Fibroblast of lung (primary cell): ENCODE data around the gene BHLHA9. TPM values are rescaled to one million over a fixed set of nuclear protein-coding genes. Genes with fewer than 3 reads are reported as not detected.

Experiments
- DNase-seq, 2 donors: peaks; one replicate each; pipeline versions ENCODE4 v3.0.0 to v3.0.0-alpha.2; 2010; ENCODE audit warnings: low read depth in 2 of 2
- H2AFZ ChIP-seq: 2 replicates; pipeline ENCODE4 v1.5.1; 2012; ENCODE audit warnings: low read length, control low read depth, inconsistent platforms
- H3K27ac ChIP-seq: 2 replicates; pipeline ENCODE4 v1.5.1; 2011; ENCODE audit warnings: low read length, control low read depth; ENCODE audit not compliant: insufficient read depth
- H3K27me3 ChIP-seq: 2 replicates; pipeline ENCODE4 v1.5.1; 2011; ENCODE audit warnings: mild to moderate bottlenecking, low read length; ENCODE audit not compliant: control insufficient read depth, insufficient read depth
- H3K36me3 ChIP-seq: 2 replicates; pipeline ENCODE4 v1.5.1; 2011; ENCODE audit warnings: low read length; ENCODE audit not compliant: control insufficient read depth, insufficient read depth
- H3K4me1 ChIP-seq: 2 replicates; pipeline ENCODE4 v1.5.1; 2011; ENCODE audit warnings: low read length; ENCODE audit not compliant: control insufficient read depth, insufficient read depth; ENCODE audit errors: extremely low read depth
- H3K4me2 ChIP-seq: 2 replicates; pipeline ENCODE4 v1.5.1; 2011; ENCODE audit warnings: low read length, control low read depth; ENCODE audit not compliant: insufficient read depth; ENCODE audit errors: extremely low read depth
- H3K4me3 ChIP-seq, 4 experiments: fragments of 200-600 bp in 1 of 4; sonication (generic) in 1 of 4; replicated peaks in 1 of 4; 2 replicates each; pipeline ENCODE4 v1.5.1; 2011 to 2016; ENCODE audit warnings: low read length in 4 of 4, low read depth in 3 of 4, mild to moderate bottlenecking in 3 of 4, control low read depth in 2 of 4, inconsistent platforms in 1 of 4, mixed read lengths in 1 of 4; ENCODE audit not compliant: insufficient read depth in 1 of 4; ENCODE audit errors: control extremely low read depth in 1 of 4
- H3K79me2 ChIP-seq: 2 replicates; pipeline ENCODE4 v1.5.1; 2012; ENCODE audit warnings: mild to moderate bottlenecking, low read length, inconsistent platforms; ENCODE audit not compliant: control insufficient read depth, insufficient read depth
- H3K9ac ChIP-seq: 2 replicates; pipeline ENCODE4 v1.5.1; 2011; ENCODE audit warnings: mild to moderate bottlenecking, low read length, control low read depth; ENCODE audit not compliant: insufficient read depth
- H3K9me3 ChIP-seq: 2 replicates; pipeline ENCODE4 v1.5.1; 2012; ENCODE audit warnings: low read depth, low read length; ENCODE audit not compliant: control insufficient read depth, insufficient read depth
- H4K20me1 ChIP-seq: 2 replicates; pipeline ENCODE4 v1.5.1; 2011; ENCODE audit warnings: low read length; ENCODE audit not compliant: control insufficient read depth, insufficient read depth; ENCODE audit errors: extremely low read depth
- CTCF ChIP-seq, 2 donors: IDR thresholded peaks in 1 of 2; conservative IDR thresholded peaks in 1 of 2; 1 replicate in 1 of 2; 2 replicates in 1 of 2; pipeline ENCODE4 v1.5.1; 2011 to 2012; ENCODE audit warnings: low read length in 2 of 2, control low read depth in 1 of 2, inconsistent platforms in 1 of 2, low read depth in 1 of 2, mild to moderate bottlenecking in 1 of 2
- EZH2 ChIP-seq: IDR thresholded peaks from 2 replicates; pipeline ENCODE4 v1.5.1; 2012; ENCODE audit warnings: low read length, control low read depth, mild to moderate bottlenecking; ENCODE audit errors: missing control alignments
- polyA plus RNA-seq, 2 donors: library from polyadenylated mRNA; depleted of rRNA in 1 of 2; stranded (reverse) in 1 of 2; unstranded in 1 of 2; fragments of >200 nt; gene quantifications; 2 replicates each; pipeline ENCODE4 v1.2.1, GENCODE V29; 2011 to 2012; ENCODE audit warnings: missing spikeins in 1 of 2
- total RNA-seq: library from RNA; depleted of rRNA; stranded (reverse); fragments of >200 nt; gene quantifications from 2 replicates; pipeline ENCODE4 v1.2.1, GENCODE V29; 2014

BHLHA9 gene
- total and polyA plus RNA-seq, 2 donors (not counting 1 experiment from before 2014, with no cell fraction given), result not detected

- no peak overlapping the region for H3K27ac ChIP-seq
- DNase-seq, result no peak
- H3K9ac ChIP-seq, result no peak overlapping the region
- H3K27me3 ChIP-seq, result no peaks in the 10 kb centered on the region
- H4K20me1 ChIP-seq, result no peaks in the 10 kb centered on the region
- no peak overlapping the region for H2AFZ ChIP-seq
- no peaks in the 10 kb centered on the region for H3K4me1 ChIP-seq
- TF ChIP-seq CTCF (conservative IDR thresholded peaks at IDR 0.05 in 1 of 2, IDR thresholded peaks at IDR 0.05 in 1 of 2; ENCODE audit: low read depth in 1 of 2, low read length in 2 of 2) (no peak), EZH2 (no peak)
- H3K36me3 ChIP-seq, result no peaks in the 10 kb centered on the region
- no peak overlapping the region for H3K4me3 ChIP-seq
- H3K79me2 ChIP-seq, result no peaks in the 10 kb centered on the region
- no peak overlapping the region for H3K4me2 ChIP-seq
- no peaks in the 10 kb centered on the region for H3K9me3 ChIP-seq
Measured at GRCh38 chr17:1260770-1261161, 9.5 kb upstream of the BHLHA9 start.

- Histone ChIP-seq H3K4me1 (no peaks in the 10 kb centered on the region), H3K36me3 (no peaks in the 10 kb centered on the region), H3K4me2 (no peak overlapping the region), H3K9ac (no peak overlapping the region), H3K27ac (no peak overlapping the region), H2AFZ (no peak overlapping the region), H4K20me1 (no peaks in the 10 kb centered on the region), H3K79me2 (no peaks in the 10 kb centered on the region), H3K9me3 (no peaks in the 10 kb centered on the region), H3K4me3 (no peak overlapping the region), H3K27me3 (no peaks in the 10 kb centered on the region)
- DNase-seq, result no peak
- TF ChIP-seq CTCF (conservative IDR thresholded peaks at IDR 0.05 in 1 of 2, IDR thresholded peaks at IDR 0.05 in 1 of 2; ENCODE audit: low read depth in 1 of 2, low read length in 2 of 2) (no peak), EZH2 (no peak)
Measured at GRCh38 chr17:1264196-1264595, 6.0 kb upstream of the BHLHA9 start.

GRCh38 chr17:1267471-1267943 lies 2.7 kb upstream of the BHLHA9 start:
- Histone ChIP-seq H3K9me3 (no peaks in the 10 kb centered on the region), H3K9ac (peak overlapping the region; percentile 70), H3K27ac (peak overlapping the region; percentile 57), H4K20me1 (no peaks in the 10 kb centered on the region), H3K4me2 (peak overlapping the region; percentile 94), H3K79me2 (no peaks in the 10 kb centered on the region), H3K27me3 (peaks cover 7% of the 10 kb centered on the region), H3K4me1 (no peaks in the 10 kb centered on the region), H2AFZ (peak overlapping the region; percentile 92), H3K36me3 (no peaks in the 10 kb centered on the region), H3K4me3 (peak overlapping the region; percentile 63 to 83 (median 72))
- no peak for TF ChIP-seq CTCF (conservative IDR thresholded peaks at IDR 0.05 in 1 of 2, IDR thresholded peaks at IDR 0.05 in 1 of 2; ENCODE audit: low read depth in 1 of 2, low read length in 2 of 2)
- DNase-seq, result peak; percentile 12 to 33
